NB4 (cell line): ENCODE data around the gene USH2A.

Experiments
- MYC ChIP-seq: IDR thresholded peaks from 2 replicates; pipeline ENCODE4 v1.6.1; 2011; ENCODE audit warnings: low read depth, low read length
- POLR2A ChIP-seq: IDR thresholded peaks from 2 replicates; pipeline ENCODE4 v1.6.1; 2011; ENCODE audit warnings: mild to moderate bottlenecking; ENCODE audit not compliant: insufficient read length; ENCODE audit errors: extremely low read depth
- TF ChIP-seq, protein P1 (sequence below): IDR thresholded peaks from one replicate; pipeline ENCODE4 v1.5.1; 2012; ENCODE audit warnings: low read depth, low read length
- TF ChIP-seq, protein P2 (sequence below): IDR thresholded peaks from 2 replicates; pipeline ENCODE4 v1.6.1; 2011; ENCODE audit warnings: low read depth, low read length

DNA sequence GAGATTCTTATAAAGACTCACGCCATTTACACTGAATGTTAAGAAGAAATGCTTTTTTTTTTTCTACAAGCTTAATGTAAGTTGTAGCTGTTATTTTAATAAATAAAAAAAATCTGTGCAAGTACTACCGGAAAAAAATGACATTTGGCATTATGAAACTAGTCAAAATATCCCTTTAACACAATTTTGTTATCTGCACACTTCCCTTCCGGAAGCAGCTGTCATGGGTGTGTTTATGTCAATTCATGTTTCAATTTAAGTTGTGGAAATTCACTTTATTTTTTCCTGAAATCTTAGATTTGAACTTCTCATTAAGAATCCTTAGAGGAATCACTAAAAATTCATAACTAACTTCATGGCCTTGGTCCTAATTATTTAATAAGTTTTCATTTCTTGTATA lies 548.0 kb downstream of the USH2A start:
- TF ChIP-seq POLR2A = no peak
- TF ChIP-seq, protein P1, sequence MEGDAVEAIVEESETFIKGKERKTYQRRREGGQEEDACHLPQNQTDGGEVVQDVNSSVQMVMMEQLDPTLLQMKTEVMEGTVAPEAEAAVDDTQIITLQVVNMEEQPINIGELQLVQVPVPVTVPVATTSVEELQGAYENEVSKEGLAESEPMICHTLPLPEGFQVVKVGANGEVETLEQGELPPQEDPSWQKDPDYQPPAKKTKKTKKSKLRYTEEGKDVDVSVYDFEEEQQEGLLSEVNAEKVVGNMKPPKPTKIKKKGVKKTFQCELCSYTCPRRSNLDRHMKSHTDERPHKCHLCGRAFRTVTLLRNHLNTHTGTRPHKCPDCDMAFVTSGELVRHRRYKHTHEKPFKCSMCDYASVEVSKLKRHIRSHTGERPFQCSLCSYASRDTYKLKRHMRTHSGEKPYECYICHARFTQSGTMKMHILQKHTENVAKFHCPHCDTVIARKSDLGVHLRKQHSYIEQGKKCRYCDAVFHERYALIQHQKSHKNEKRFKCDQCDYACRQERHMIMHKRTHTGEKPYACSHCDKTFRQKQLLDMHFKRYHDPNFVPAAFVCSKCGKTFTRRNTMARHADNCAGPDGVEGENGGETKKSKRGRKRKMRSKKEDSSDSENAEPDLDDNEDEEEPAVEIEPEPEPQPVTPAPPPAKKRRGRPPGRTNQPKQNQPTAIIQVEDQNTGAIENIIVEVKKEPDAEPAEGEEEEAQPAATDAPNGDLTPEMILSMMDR = no peak
- no peak for TF ChIP-seq MYC
- TF ChIP-seq, protein P2, sequence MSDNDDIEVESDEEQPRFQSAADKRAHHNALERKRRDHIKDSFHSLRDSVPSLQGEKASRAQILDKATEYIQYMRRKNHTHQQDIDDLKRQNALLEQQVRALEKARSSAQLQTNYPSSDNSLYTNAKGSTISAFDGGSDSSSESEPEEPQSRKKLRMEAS = no peak
